Left cardiac atrium (tissue), 4 donors: ENCODE data around the gene CRAMP1. TPM values are rescaled to one million over a fixed set of nuclear protein-coding genes. Genes with fewer than 3 reads are reported as not detected.

Source experiments
- ATAC-seq, 2 donors: fragments of 200-7000 bp; cut with Tn5 transposase; one replicate each; pipeline ENCODE4 v1.9.1; 2020; ENCODE audit warnings: mild to moderate bottlenecking in 2 of 2, moderate library complexity in 2 of 2
- DNase-seq: peaks from one replicate; pipeline ENCODE4 v3.0.0-alpha.2; 2020
- intact Hi-C, 2 donors: fragments of 100-400 bp; cut with DNase I; formaldehyde crosslinking; loops; one replicate each; pipeline versions ENCODE4 v1.14.1 to v1.15.1; 2022 to 2023
- total RNA-seq, 2 donors: library from RNA; stranded (reverse); fragmentation: NEBNext Ultra II Directional; extraction: Animal tissue kit (Norgen Biotek cat#: 25700); gene quantifications; one replicate each; pipeline ENCODE4 v1.2.1, GENCODE V29; 2021
- donor health status: DM: no; HTN: yes; CAD: no.
- donor health status: DM: no; HTN: yes; CAD: no; lungs with severe emphysema.
- donor health status: DM: yes; HTN: yes; CAD: no.
- donor health status: Dilated cardiomyopathy.

CRAMP1 gene
- total RNA-seq, 2 donors from 2014 or later = 10.2 to 12.1 TPM

GRCh38 chr16:1670866-1671265, 58.7 kb downstream of the CRAMP1 start:
- intact Hi-C loops = loop anchor here in 1 of 2 donors (10.0 kb wide), 1 partner anchor 56 kb away; the partner anchor contains the start of genes CRAMP1 and IFT140
- no peak for ATAC-seq
- DNase-seq = no peak

GRCh38 chr16:1673424-1674151, 61.4 kb downstream of the CRAMP1 start:
- DNase-seq = no peak

DNA sequence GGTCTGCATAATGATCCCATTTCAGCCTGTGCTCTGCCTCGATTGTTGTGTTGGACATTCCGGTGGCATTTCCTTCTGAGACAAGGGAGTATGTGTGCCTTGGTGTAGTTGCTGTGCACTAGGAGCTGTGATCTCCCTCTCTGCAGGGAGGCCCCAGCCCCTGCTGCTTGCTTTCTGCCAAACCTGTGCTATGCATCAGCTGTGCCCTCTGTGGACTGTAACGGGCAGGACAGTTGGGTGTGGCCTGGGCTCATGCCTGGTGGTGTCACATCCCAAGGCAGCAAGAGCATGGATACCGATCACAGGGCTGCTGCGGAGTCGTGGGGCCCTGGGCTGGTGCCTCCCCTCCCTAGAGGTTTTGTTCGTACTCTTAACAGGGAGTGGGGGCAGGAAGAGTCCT, 62.1 kb downstream of the CRAMP1 start:
- ATAC-seq (peak in 1 of 2 donors; percentile 29), DNase-seq (no peak)
- intact Hi-C loops = loop anchor here in 1 of 2 donors (10.0 kb wide), 1 partner anchor 60 kb away; the partner anchor contains the start of genes CRAMP1 and IFT140

More at GRCh38 chr16:1673424-1674151, 61.4 kb downstream of the CRAMP1 start:
- no peak for ATAC-seq
- intact Hi-C loops = loop anchor here in 1 of 2 donors (10.0 kb wide), 1 partner anchor 59 kb away; the partner anchor contains the start of genes CRAMP1 and IFT140

- ATAC-seq (no peak), DNase-seq (no peak)
- intact Hi-C loops = loop anchor here in 1 of 2 donors (10.0 kb wide), 1 partner anchor 60 kb away; the partner anchor contains the start of genes CRAMP1 and IFT140
Measured at GRCh38 chr16:1674751-1675664, 62.8 kb downstream of the CRAMP1 start.

DNA sequence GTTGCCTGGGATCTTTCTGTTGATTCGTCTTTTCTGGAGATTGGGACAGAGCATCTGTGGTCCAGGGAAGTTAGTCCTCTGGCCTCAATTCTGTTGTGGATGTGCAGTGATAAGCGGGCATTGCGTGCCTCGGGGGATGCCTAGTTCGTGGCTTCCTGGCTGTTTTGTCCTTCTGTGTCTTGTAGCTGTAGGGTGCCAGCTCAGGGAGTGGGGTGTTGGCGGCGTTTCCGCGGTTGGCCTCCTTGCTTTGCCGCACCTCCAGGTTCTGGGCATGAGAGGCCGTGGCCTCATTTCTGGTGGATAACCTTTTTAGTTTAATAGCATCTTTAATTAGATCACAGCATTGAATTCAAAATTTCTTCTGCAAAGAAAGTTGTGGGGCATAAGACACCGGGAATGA, 64.5 kb downstream of the CRAMP1 start:
- ATAC-seq (no peak), DNase-seq (no peak)
- intact Hi-C loops = loop anchor here in 1 of 2 donors (10.0 kb wide), 1 partner anchor 62 kb away; the partner anchor contains the start of genes CRAMP1 and IFT140

DNA sequence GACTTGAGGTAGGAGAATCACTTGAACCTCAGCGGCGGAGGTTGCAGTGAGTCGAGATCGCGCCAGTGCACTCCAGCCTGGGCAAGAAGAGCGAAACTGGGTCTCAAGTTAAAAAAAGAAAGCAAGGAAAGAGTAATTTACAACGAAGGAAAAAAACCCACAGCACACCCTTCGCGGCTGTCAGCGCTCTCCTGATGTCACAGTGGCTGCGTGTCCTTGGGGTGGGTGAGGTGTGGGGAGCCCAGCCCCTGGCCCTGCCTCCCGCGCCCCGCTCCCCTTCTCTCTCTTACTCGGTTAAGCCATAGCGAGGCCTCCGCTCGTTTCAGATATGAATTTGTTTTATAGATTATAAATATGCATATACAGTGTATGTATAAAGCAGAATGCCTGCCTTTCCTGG, 65.2 kb downstream of the CRAMP1 start:
- intact Hi-C loops = loop anchor here in 1 of 2 donors (10.0 kb wide), 1 partner anchor 63 kb away; the partner anchor contains the start of genes CRAMP1 and IFT140
- no peak for DNase-seq
- no peak for ATAC-seq

GRCh38 chr16:1677942-1678499, 65.9 kb downstream of the CRAMP1 start, which contains the start of gene JPT2:
JPT2 (plus strand) TSS chr16:1678279; CDS start chr16:1678313, 34 bp downstream.
- peak; percentile 99 for ATAC-seq
- intact Hi-C loops = loop anchor here in 1 of 2 donors (10.0 kb wide), 1 partner anchor 63 kb away; the partner anchor contains the start of genes CRAMP1 and IFT140

GRCh38 chr16:1678500-1679098, 66.4 kb downstream of the CRAMP1 start:
- DNase-seq (peak; percentile 44), ATAC-seq (peak; percentile 35 to 39)
- intact Hi-C loops = loop anchor here in 1 of 2 donors (10.0 kb wide), 1 partner anchor 64 kb away; the partner anchor contains the start of genes CRAMP1 and IFT140

More at GRCh38 chr16:1677942-1678499, 65.9 kb downstream of the CRAMP1 start, which contains the start of gene JPT2:
- peak; percentile 98 for DNase-seq

- intact Hi-C loops = no loop called here
- ATAC-seq (no peak), DNase-seq (no peak)
Measured at GRCh38 chr16:1680361-1680760, 68.2 kb downstream of the CRAMP1 start.

GRCh38 chr16:1681032-1681431, 68.9 kb downstream of the CRAMP1 start:
- intact Hi-C loops = no loop called here
- no peak for ATAC-seq
- DNase-seq = no peak

GRCh38 chr16:1687427-1688316, 75.5 kb downstream of the CRAMP1 start:
- no peak for ATAC-seq
- intact Hi-C loops = no loop called here
- DNase-seq = no peak

DNA sequence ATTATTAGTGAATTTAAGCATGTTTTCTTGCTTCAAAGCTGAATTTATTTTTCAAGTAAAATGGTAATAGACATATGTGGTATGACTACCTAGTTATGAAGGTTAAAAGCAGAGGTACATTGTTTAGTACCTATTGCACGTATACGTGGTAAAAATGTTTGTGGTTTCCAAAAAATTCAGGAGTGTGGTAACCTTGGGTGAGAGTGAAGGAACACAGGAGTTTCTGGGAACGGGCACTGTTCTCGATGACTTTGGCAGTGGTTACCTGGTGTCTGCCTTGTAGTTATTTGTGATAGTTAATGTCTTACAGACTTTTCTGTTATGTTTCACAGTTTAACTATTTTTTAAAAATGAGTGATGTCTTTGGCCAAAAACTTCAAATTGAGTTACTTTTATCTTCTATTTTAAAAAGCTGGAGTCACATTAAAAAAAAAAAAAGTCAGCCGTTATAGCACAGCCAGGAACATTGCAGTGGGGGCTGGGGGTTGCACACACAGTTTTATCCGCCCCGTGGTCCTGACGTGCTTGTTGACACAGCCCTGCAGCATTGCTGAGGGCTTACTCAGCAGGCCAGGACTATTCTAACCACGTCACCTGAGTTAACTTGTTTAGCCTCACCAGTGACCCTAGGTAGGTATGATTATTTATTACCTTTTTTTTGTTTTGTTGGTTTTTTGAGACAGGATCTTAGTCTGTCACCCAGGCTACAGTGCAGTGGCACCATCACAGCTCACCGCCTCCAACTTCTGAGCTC, 76.8 kb downstream of the CRAMP1 start:
- ATAC-seq = peak in 1 of 2 donors; percentile 50
- intact Hi-C loops = no loop called here

DNA sequence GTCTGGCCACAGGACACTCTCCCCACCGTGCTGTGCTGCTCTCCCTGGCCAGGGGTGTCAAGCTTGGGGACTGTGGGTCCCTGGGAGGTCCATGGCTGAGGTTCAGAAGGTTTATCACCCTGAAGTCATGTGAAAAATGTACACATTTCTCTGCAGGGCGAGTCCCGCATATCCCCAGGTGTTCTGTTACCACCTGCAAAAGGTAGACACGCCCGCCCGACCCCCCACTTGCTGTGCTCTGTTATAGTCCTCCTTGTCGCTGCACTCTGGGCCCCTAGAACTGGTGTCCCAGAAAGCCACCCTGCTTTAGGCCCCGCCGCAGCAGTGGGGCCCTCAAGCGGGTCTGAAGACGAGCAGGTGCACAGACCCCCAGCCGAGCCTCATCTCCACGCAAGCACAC, 77.7 kb downstream of the CRAMP1 start:
- ATAC-seq = no peak
- intact Hi-C loops = no loop called here
- DNase-seq = peak; percentile 10

More for the DNA sequence above, 76.8 kb downstream of the CRAMP1 start:
- DNase-seq = no peak

- ATAC-seq = no peak
- peak; percentile 2 for DNase-seq
- intact Hi-C loops = no loop called here
Measured at GRCh38 chr16:1690810-1691209, 78.7 kb downstream of the CRAMP1 start.

GRCh38 chr16:1691276-1691675, 79.1 kb downstream of the CRAMP1 start:
- ATAC-seq = peak in 1 of 2 donors; percentile 65
- DNase-seq = no peak
- intact Hi-C loops = no loop called here

- DNase-seq = peak; percentile 12
- intact Hi-C loops = no loop called here
- peak in 1 of 2 donors; percentile 69 for ATAC-seq
Measured at GRCh38 chr16:1691956-1692355, 79.8 kb downstream of the CRAMP1 start.

DNA sequence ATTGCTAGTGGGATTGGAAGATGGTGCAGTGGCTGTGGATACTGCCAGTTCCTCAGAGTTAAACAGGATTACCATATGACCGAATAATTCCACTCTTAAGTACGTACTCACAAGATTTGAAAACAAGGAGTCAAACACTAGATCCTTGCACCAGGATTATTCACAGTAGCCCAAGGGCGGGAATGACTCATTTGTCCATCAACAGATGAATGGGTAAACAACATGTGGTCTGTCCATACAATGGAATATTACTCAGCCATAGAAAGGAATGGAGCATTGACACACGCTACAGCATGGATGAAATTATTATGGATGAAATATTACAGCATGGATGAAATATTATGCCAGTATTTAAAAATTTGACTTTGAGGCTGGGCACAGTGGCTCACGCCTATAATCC, 84.7 kb downstream of the CRAMP1 start:
- DNase-seq (no peak), ATAC-seq (no peak)
- intact Hi-C loops = no loop called here
